NT2/D1 (cell line): ENCODE measurements around the gene SP9.

Experiments used
- SUZ12 ChIP-seq: IDR thresholded peaks from 2 replicates; pipeline ENCODE4 v1.6.1; 2011; ENCODE audit not compliant: insufficient read length, insufficient read depth; ENCODE audit errors: extremely low read depth
- YY1 ChIP-seq: IDR thresholded peaks from 2 replicates; pipeline ENCODE4 v1.6.1; 2011; ENCODE audit not compliant: insufficient read length, insufficient read depth

- TF ChIP-seq YY1, result no peak
- peak; percentile 11 for TF ChIP-seq SUZ12
Measured at GRCh38 chr2:174327841-174328113, 7.0 kb upstream of the SP9 start.
